Ishikawa (cell line): ENCODE data around the gene C9orf85.
A peak's percentile ranks its signal among the peaks of the same experiment; 100 is the strongest.

Experiments used
- CEBPB ChIP-seq: IDR thresholded peaks from 2 replicates; pipeline ENCODE4 v1.6.1; 2012
- CREB1 ChIP-seq: IDR thresholded peaks from 2 replicates; pipeline ENCODE4 v1.6.1; 2012; ENCODE audit warnings: low read depth
- EGR1 ChIP-seq: IDR thresholded peaks from 2 replicates; pipeline ENCODE4 v1.6.1; 2012
- EP300 ChIP-seq: IDR thresholded peaks from 2 replicates; pipeline ENCODE4 v1.6.1; 2012; ENCODE audit warnings: borderline replicate concordance
- FOXM1 ChIP-seq: IDR thresholded peaks from 2 replicates; pipeline ENCODE4 v1.6.1; 2012; ENCODE audit warnings: low read depth, borderline replicate concordance
- MAX ChIP-seq: IDR thresholded peaks from 2 replicates; pipeline ENCODE4 v1.6.1; 2012
- NFIC ChIP-seq: IDR thresholded peaks from 2 replicates; pipeline ENCODE4 v1.6.1; 2012
- RAD21 ChIP-seq: IDR thresholded peaks from 2 replicates; pipeline ENCODE4 v1.6.1; 2012; ENCODE audit warnings: low read depth
- REST ChIP-seq: IDR thresholded peaks from 2 replicates; pipeline ENCODE4 v1.6.1; 2012; ENCODE audit warnings: low read depth, mild to moderate bottlenecking
- TAF1 ChIP-seq: IDR thresholded peaks from 2 replicates; pipeline ENCODE4 v1.6.1; 2012; ENCODE audit warnings: low read depth, mild to moderate bottlenecking
- TCF12 ChIP-seq: IDR thresholded peaks from 2 replicates; pipeline ENCODE4 v1.6.1; 2012; ENCODE audit warnings: low read depth
- TEAD4 ChIP-seq: IDR thresholded peaks from 2 replicates; pipeline ENCODE4 v1.6.1; 2012
- USF1 ChIP-seq: IDR thresholded peaks from 2 replicates; pipeline ENCODE4 v1.6.1; 2012
- YY1 ChIP-seq: IDR thresholded peaks from 2 replicates; pipeline ENCODE4 v1.6.1; 2012; ENCODE audit warnings: low read depth
- ZBTB7A ChIP-seq: IDR thresholded peaks from 2 replicates; pipeline ENCODE4 v1.6.1; 2012; ENCODE audit warnings: low read depth

Gene C9orf85

GRCh38 chr9:71908825-71909224 lies 2.6 kb upstream of the C9orf85 start:
- no peak for TF ChIP-seq TCF12
- no peak for TF ChIP-seq MAX
- TF ChIP-seq FOXM1 = no peak
- no peak for TF ChIP-seq EGR1
- no peak for TF ChIP-seq EP300
- TF ChIP-seq TAF1 = no peak
- no peak for TF ChIP-seq CEBPB
- no peak for TF ChIP-seq USF1

- TF ChIP-seq CREB1 (no peak), ZBTB7A (peak; percentile 47; the same call in 1 of the 2 replicates), EP300 (no peak), CEBPB (no peak)
Observed at GRCh38 chr9:71909887-71910649, 1.4 kb upstream of the C9orf85 start.

- TF ChIP-seq ZBTB7A = no peak
- TF ChIP-seq TEAD4 = no peak
- no peak for TF ChIP-seq TAF1
- peak; percentile 15; the same call in 1 of the 2 replicates for TF ChIP-seq REST
- TF ChIP-seq YY1 = 0 out of 2 replicates have a peak, but pooled peaks have one; percentile 17
Observed at GRCh38 chr9:71910650-71911060, 784 bp upstream of the C9orf85 start.

GRCh38 chr9:71911908-71912335 lies 483 bp downstream of the C9orf85 start:
- TF ChIP-seq FOXM1 (no peak), USF1 (no peak), MAX (no peak), CREB1 (no peak), REST (no peak), EGR1 (no peak), EP300 (no peak), TCF12 (no peak), NFIC (no peak), TEAD4 (no peak), ZBTB7A (no peak), CEBPB (no peak), TAF1 (no peak), RAD21 (no peak), YY1 (no peak)

GRCh38 chr9:71915495-71915894 lies 4.1 kb downstream of the C9orf85 start:
- TF ChIP-seq EP300 = no peak
- TF ChIP-seq TCF12 = no peak
- no peak for TF ChIP-seq CREB1
- no peak for TF ChIP-seq REST
- TF ChIP-seq EGR1 = no peak
- TF ChIP-seq TAF1 = no peak
- TF ChIP-seq MAX = no peak
- TF ChIP-seq CEBPB = no peak
- TF ChIP-seq ZBTB7A = no peak
- TF ChIP-seq NFIC = no peak
- TF ChIP-seq YY1 = no peak
- no peak for TF ChIP-seq FOXM1
- no peak for TF ChIP-seq USF1
- no peak for TF ChIP-seq RAD21
- TF ChIP-seq TEAD4 = no peak
